NCI-H1436 treated with DMSO at 0.1 percent for 48 hours (cell line): ENCODE results near the gene MICU1.
A peak's percentile ranks its signal among the peaks of the same experiment; 100 is the strongest.
"Not testable (repeated sequence)": the region's sequence is repeated elsewhere in the genome, so short reads cannot be mapped to it uniquely, and the experiment has no call there.

Experiments used
- DNase-seq: peaks from one replicate; lab custom pipeline; 2025; lab: John Stamatoyannopoulos, UW

The MICU1 gene

GRCh38 chr10:72346117-72346516, 279.8 kb downstream of the MICU1 start:
- not testable (repeated sequence) for DNase-seq

- no peak for DNase-seq
Observed at GRCh38 chr10:72344932-72345331, 280.9 kb downstream of the MICU1 start.

- no peak for DNase-seq
Observed at GRCh38 chr10:72342911-72343310, 283.0 kb downstream of the MICU1 start.

- DNase-seq = no peak
Observed at GRCh38 chr10:72340510-72341261, 285.2 kb downstream of the MICU1 start.

GRCh38 chr10:72338180-72338579, 287.7 kb downstream of the MICU1 start:
- DNase-seq = no peak

- no peak for DNase-seq
Observed at GRCh38 chr10:72337722-72338121, 288.2 kb downstream of the MICU1 start.

GRCh38 chr10:72337039-72337629, 288.7 kb downstream of the MICU1 start:
- no peak for DNase-seq

GRCh38 chr10:72336259-72337038, 289.4 kb downstream of the MICU1 start:
- DNase-seq = no peak

GRCh38 chr10:72335394-72336258, 290.3 kb downstream of the MICU1 start:
- no peak for DNase-seq

- no peak for DNase-seq
Observed at GRCh38 chr10:72334825-72335393, 291.0 kb downstream of the MICU1 start.

- peak; percentile 80 for DNase-seq
Observed at GRCh38 chr10:72334196-72334824, 291.6 kb downstream of the MICU1 start.

- no peak for DNase-seq
Observed at GRCh38 chr10:72333112-72334015, 292.5 kb downstream of the MICU1 start.

GRCh38 chr10:72332423-72333111, 293.3 kb downstream of the MICU1 start:
- DNase-seq = no peak

GRCh38 chr10:72331575-72332422, 294.1 kb downstream of the MICU1 start:
- peak; percentile 92 for DNase-seq

- DNase-seq = no peak
Observed at GRCh38 chr10:72330069-72330426, 295.8 kb downstream of the MICU1 start.

GRCh38 chr10:72329290-72330068, 296.4 kb downstream of the MICU1 start:
- DNase-seq = no peak

- DNase-seq = no peak
Observed at GRCh38 chr10:72328829-72329204, 297.1 kb downstream of the MICU1 start.
